A549 (cell line): ENCODE measurements around the gene DDN.

ENCODE experiments used
- BCL3 ChIP-seq: fragments of >200 bp; sonication (Bioruptor Twin); formaldehyde crosslinking; IDR thresholded peaks from 3 replicates; pipeline ENCODE4 v1.6.1; 2016
- CTCF ChIP-seq: fragments of >200 bp; sonication (Bioruptor Twin); formaldehyde crosslinking; IDR thresholded peaks from 3 replicates; pipeline ENCODE4 v1.5.1; 2016
- E2F6 ChIP-seq: IDR thresholded peaks from 2 replicates; pipeline ENCODE4 v1.6.1; 2012; ENCODE audit warnings: low read depth, borderline replicate concordance
- EP300 ChIP-seq, 2 experiments: fragments of >200 bp; sonication (Bioruptor Twin); formaldehyde crosslinking; IDR thresholded peaks; 2 replicates in 1 of 2; 3 replicates in 1 of 2; pipeline ENCODE4 v1.6.1; 2016 to 2017
- ESRRA ChIP-seq: fragments of 150-350 bp; IDR thresholded peaks from 2 replicates; pipeline ENCODE4 v1.6.1; 2014; ENCODE audit warnings: mild to moderate bottlenecking, low read length, borderline replicate concordance
- JUN ChIP-seq, 2 experiments: fragments of >200 bp; sonication (Bioruptor Twin); formaldehyde crosslinking; IDR thresholded peaks; 2 replicates in 1 of 2; 3 replicates in 1 of 2; pipeline ENCODE4 v1.6.1; 2016 to 2017
- MYC ChIP-seq: IDR thresholded peaks from 2 replicates; pipeline ENCODE4 v1.6.1; 2012; ENCODE audit warnings: mild to moderate bottlenecking, inconsistent platforms, low read length, improper control_type of control experiment, borderline replicate concordance
- NFE2L2 ChIP-seq: fragments of 150-350 bp; conservative IDR thresholded peaks from 2 replicates; pipeline ENCODE4 v1.6.1; 2014; ENCODE audit warnings: low read length
- POLR2A ChIP-seq: IDR thresholded peaks from 2 replicates; pipeline ENCODE4 v1.6.1; 2012; ENCODE audit warnings: mild to moderate bottlenecking, low read length
- REST ChIP-seq: fragments of 200-600 bp; sonication (generic); IDR thresholded peaks from 2 replicates; pipeline ENCODE4 v1.6.1; 2016; ENCODE audit warnings: antibody characterized with exemption, mild to moderate bottlenecking, moderate library complexity
- RFX5 ChIP-seq: fragments of 450-650 bp; IDR thresholded peaks from 2 replicates; pipeline ENCODE4 v1.7.1; 2014; ENCODE audit warnings: antibody characterized with exemption, mild to moderate bottlenecking, moderate library complexity
- SMC3 ChIP-seq: fragments of >200 bp; sonication (Bioruptor Twin); formaldehyde crosslinking; IDR thresholded peaks from 3 replicates; pipeline ENCODE4 v1.6.1; 2018; ENCODE audit warnings: inconsistent platforms
- SREBF2 ChIP-seq: fragments of 450-650 bp; IDR thresholded peaks from 2 replicates; pipeline ENCODE4 v1.6.1; 2014; ENCODE audit warnings: mild to moderate bottlenecking, moderate library complexity

GRCh38 chr12:49026678-49027480 is 27.7 kb upstream of the DDN start:
- TF ChIP-seq EP300 (IDR thresholded peaks at IDR 0.05) (no peak), RFX5 (no peak), SREBF2 (no peak), E2F6 (no peak), POLR2A (no peak), CTCF (no peak), BCL3 (no peak), REST (no peak), JUN (IDR thresholded peaks at IDR 0.05) (no peak), ESRRA (no peak), MYC (no peak), SMC3 (no peak), NFE2L2 (no peak)
